ENCODE measurements around the gene CDH15. TPM values are rescaled to one million over a fixed set of nuclear protein-coding genes. Genes with fewer than 3 reads are reported as not detected.
A peak's percentile ranks its signal among the peaks of the same experiment; 100 is the strongest.

Gene CDH15
- total RNA-seq, 1 experiment from 2014 or later, result 3.8 TPM

- no peak overlapping the region for H3K9ac ChIP-seq (ENCODE audit: low read length)
- CTCF ChIA-PET, result no interaction called here
- RAD21 ChIA-PET (ENCODE audit: low non-redundant PET in 1 of 2, low total read pairs in 2 of 2, uncharacterized antibody in 2 of 2, unreplicated experiment in 2 of 2), result no interaction called here
- BruUV-seq (replicated peaks), result no TSS peak
- no peaks in the 10 kb centered on the region for H3K4me1 ChIP-seq (ENCODE audit: control insufficient read depth in 1 of 2, insufficient read depth in 2 of 2, low read length in 2 of 2)
- intact Hi-C loops (cut with micrococcal nuclease), result no loop called here
- no peaks in the 10 kb centered on the region for H3K27me3 ChIP-seq (ENCODE audit: insufficient read depth, low read length)
- TF ChIP-seq CBX3 (IDR thresholded peaks at IDR 0.05; ENCODE audit: low read depth), result no peak
- TF ChIP-seq SRF (IDR thresholded peaks at IDR 0.05; ENCODE audit: low read depth), result no peak
- no peak for TF ChIP-seq EGR1 (IDR thresholded peaks at IDR 0.05; ENCODE audit: low read depth)
- no peak for TF ChIP-seq CEBPB (IDR thresholded peaks at IDR 0.05; ENCODE audit: low read depth)
- no peak for TF ChIP-seq ELF1 (IDR thresholded peaks at IDR 0.05; ENCODE audit: borderline replicate concordance, low read depth)
- TF ChIP-seq POLR2AphosphoS5 (IDR thresholded peaks at IDR 0.05; ENCODE audit: low read depth, low read length), result no peak
- no peak for TF ChIP-seq SP1 (IDR thresholded peaks at IDR 0.05; ENCODE audit: low read depth)
- no peak for TF ChIP-seq POLR2A (IDR thresholded peaks at IDR 0.05; ENCODE audit: borderline replicate concordance, extremely low read depth, insufficient read depth, insufficient read length)
- no peak overlapping the region for H3K4me2 ChIP-seq (ENCODE audit: low read length)
- peaks cover 4% of the 10 kb centered on the region for H3K79me2 ChIP-seq (ENCODE audit: insufficient read depth, low read length)
- no peaks in the 10 kb centered on the region for H3K9me2 ChIP-seq (ENCODE audit: insufficient read depth)
- H3K4me3 ChIP-seq (replicated peaks in 1 of 2; ENCODE audit: low read depth in 1 of 2, low read length in 2 of 2), result no peak overlapping the region
- H2AFZ ChIP-seq (ENCODE audit: low read depth, low read length, poor library complexity, severe bottlenecking), result no peak overlapping the region
- ATAC-seq (no peak), DNase-seq (ENCODE audit: low read depth, low spot score) (no peak)
- H4K20me1 ChIP-seq (ENCODE audit: insufficient read depth), result no peaks in the 10 kb centered on the region
- POLR2A ChIA-PET, result no interaction called here
- H3K27ac ChIP-seq (ENCODE audit: low read depth, low read length), result no peak overlapping the region
- H3K9me3 ChIP-seq (ENCODE audit: control insufficient read depth in 1 of 2, insufficient read depth in 1 of 2, low read depth in 1 of 2, low read length in 2 of 2), result peaks cover 13 to 14% of the 10 kb centered on the region in 2 experiments; a peak in 3 of 4 replicates
- peaks cover 8 to 43% of the 10 kb centered on the region in 2 experiments for H3K36me3 ChIP-seq (ENCODE audit: control insufficient read depth in 1 of 2, insufficient read depth in 2 of 2, low read length in 2 of 2)
Measured at GRCh38 chr16:89131783-89132182, 39.8 kb upstream of the CDH15 start.

- Histone ChIP-seq H3K4me2 (ENCODE audit: low read length) (no peak overlapping the region), H3K9me2 (ENCODE audit: insufficient read depth) (no peaks in the 10 kb centered on the region), H4K20me1 (ENCODE audit: insufficient read depth) (no peaks in the 10 kb centered on the region), H3K4me1 (ENCODE audit: control insufficient read depth in 1 of 2, insufficient read depth in 2 of 2, low read length in 2 of 2) (no peaks in the 10 kb centered on the region), H3K4me3 (replicated peaks in 1 of 2; ENCODE audit: low read depth in 1 of 2, low read length in 2 of 2) (no peak overlapping the region), H3K27ac (ENCODE audit: low read depth, low read length) (no peak overlapping the region), H3K36me3 (ENCODE audit: control insufficient read depth in 1 of 2, insufficient read depth in 2 of 2, low read length in 2 of 2) (peaks cover 8 to 43% of the 10 kb centered on the region in 2 experiments), H2AFZ (ENCODE audit: low read depth, low read length, poor library complexity, severe bottlenecking) (no peak overlapping the region), H3K9ac (ENCODE audit: low read length) (no peak overlapping the region), H3K79me2 (ENCODE audit: insufficient read depth, low read length) (peaks cover 4% of the 10 kb centered on the region), H3K27me3 (ENCODE audit: insufficient read depth, low read length) (no peaks in the 10 kb centered on the region), H3K9me3 (ENCODE audit: control insufficient read depth in 1 of 2, insufficient read depth in 1 of 2, low read depth in 1 of 2, low read length in 2 of 2) (peaks cover 13 to 14% of the 10 kb centered on the region in 2 experiments; a peak in 3 of 4 replicates)
- DNase-seq (ENCODE audit: low read depth, low spot score) (no peak), ATAC-seq (0 out of 2 replicates have a peak, but pooled peaks have one; percentile 11)
- intact Hi-C loops (cut with micrococcal nuclease), result no loop called here
- ChIA-PET POLR2A (no interaction called here), CTCF (no interaction called here), RAD21 (ENCODE audit: low non-redundant PET in 1 of 2, low total read pairs in 2 of 2, uncharacterized antibody in 2 of 2, unreplicated experiment in 2 of 2) (no interaction called here)
- TF ChIP-seq SP1 (IDR thresholded peaks at IDR 0.05; ENCODE audit: low read depth), result no peak
- TF ChIP-seq CTCF (IDR thresholded peaks at IDR 0.05 in 2 of 3, conservative IDR thresholded peaks at IDR 0.05 in 1 of 3; ENCODE audit: borderline replicate concordance in 1 of 3, insufficient read depth in 1 of 3, low read depth in 2 of 3, low read length in 2 of 3), result peak in 1 of 3 experiments; percentile 35; a peak in 2 of 6 replicates
- BruUV-seq (replicated peaks), result no TSS peak
Measured at GRCh38 chr16:89132194-89133005, 39.1 kb upstream of the CDH15 start.

All from HCT116 (cell line).